PC-3 (cell line): Measurements from ENCODE around the gene KLF4.

Experiments
- CTCF ChIP-seq: fragments of 300-600 bp; sonication (generic); conservative IDR thresholded peaks from 2 replicates; pipeline ENCODE4 v1.5.1; 2017; ENCODE audit warnings: antibody characterized with exemption, low read depth, mild to moderate bottlenecking, low read length
- EZH2 ChIP-seq: fragments of 300-600 bp; sonication (generic); IDR thresholded peaks from one replicate; pipeline ENCODE4 v1.6.1; 2017; ENCODE audit warnings: antibody characterized with exemption, mild to moderate bottlenecking, low read length; ENCODE audit not compliant: unreplicated experiment
- EZH2phosphoT487 ChIP-seq: fragments of 300-600 bp; sonication (generic); IDR thresholded peaks from 2 replicates; pipeline ENCODE4 v1.6.1; 2018; ENCODE audit warnings: mild to moderate bottlenecking, antibody characterized with exemption, low read length, borderline replicate concordance

- TF ChIP-seq CTCF (no peak), EZH2 (no peak), EZH2phosphoT487 (no peak)
These were observed 15.4 kb downstream of the KLF4 start for GRCh38 chr9:107474124-107474523.
